ENCODE results near the gene NFX1. TPM values are rescaled to one million over a fixed set of nuclear protein-coding genes. Genes with fewer than 3 reads are reported as not detected.

NFX1 gene
- total and polyA plus RNA-seq, 9 of the 15 experiments (the other 6 are each of a cell fraction or from before 2014, with no cell fraction given): 8.8 to 38.9 (median 26.8) TPM

DNA sequence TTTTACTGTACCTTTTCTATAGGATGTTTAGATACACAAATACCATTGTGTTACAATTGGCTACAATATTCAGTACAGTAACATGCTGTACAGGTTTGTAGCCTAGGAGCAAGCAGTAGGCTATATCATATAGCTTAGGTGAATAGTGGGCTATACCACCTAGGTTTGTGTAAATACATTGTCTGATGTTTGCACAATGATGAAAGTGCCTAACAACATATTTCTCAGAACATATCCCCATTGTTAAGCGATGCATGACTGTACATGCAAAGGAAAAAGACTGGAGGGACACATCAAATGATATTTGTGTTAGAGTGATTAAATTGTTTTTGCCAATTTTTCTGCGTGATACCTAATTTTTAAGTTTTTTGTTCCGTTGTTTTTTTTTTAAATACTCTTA is 20.2 kb upstream of the NFX1 start:
- Histone ChIP-seq H3K9ac (ENCODE audit: insufficient read depth in 1 of 2, low read depth in 2 of 2, low read length in 2 of 2) (no peak overlapping the region), H3K9me3 (replicated peaks; ENCODE audit: control insufficient read depth, insufficient read depth, low read depth, low read length) (no peaks in the 10 kb centered on the region), H3K4me3 (no peak overlapping the region), H3K4me2 (ENCODE audit: insufficient read depth, low read length) (no peak overlapping the region), H3K27ac (ENCODE audit: extremely low read depth, low read depth, low read length) (no peak overlapping the region), H3K4me1 (replicated peaks in 1 of 2; ENCODE audit: control insufficient read depth in 2 of 2, insufficient read depth in 2 of 2, low read length in 2 of 2) (peaks cover 0 to 21% of the 10 kb centered on the region in 2 experiments; a peak in 2 of 5 replicates), H3K27me3 (ENCODE audit: control insufficient read depth in 2 of 2, insufficient read depth in 2 of 2, low read length in 2 of 2) (no peaks in the 10 kb centered on the region), H3K79me2 (ENCODE audit: control insufficient read depth, insufficient read depth, low read length) (peaks cover 14% of the 10 kb centered on the region), H2AFZ (ENCODE audit: low read depth, low read length) (no peak overlapping the region), H4K20me1 (replicated peaks; ENCODE audit: control insufficient read depth, insufficient read depth, low read length) (no peaks in the 10 kb centered on the region), H3K36me3 (ENCODE audit: control insufficient read depth, insufficient read depth, low read length) (peaks cover 65% of the 10 kb centered on the region), H3K9me1 (ENCODE audit: control insufficient read depth, insufficient read depth, low read length) (no peaks in the 10 kb centered on the region)
- 96% methylated on average over 3 of the region's 3 CpGs for WGBS (ENCODE audit: insufficient coverage, low coverage, missing lambda C conversion rate)
- ChIA-PET CTCF (ENCODE audit: low intra/inter-chr PET ratio) (no interaction called here), POLR2A (no interaction called here)
- intact Hi-C loops (cut with micrococcal nuclease): no loop called here
- ATAC-seq (no peak), DNase-seq (ENCODE audit: extremely low read depth in 1 of 4, low spot score in 3 of 4) (no peak), FAIRE-seq (no peak)
- no TSS peak for BruUV-seq (replicated peaks)
- in situ Hi-C loops (cut with MboI): no loop called here
- TF ChIP-seq, protein P1, sequence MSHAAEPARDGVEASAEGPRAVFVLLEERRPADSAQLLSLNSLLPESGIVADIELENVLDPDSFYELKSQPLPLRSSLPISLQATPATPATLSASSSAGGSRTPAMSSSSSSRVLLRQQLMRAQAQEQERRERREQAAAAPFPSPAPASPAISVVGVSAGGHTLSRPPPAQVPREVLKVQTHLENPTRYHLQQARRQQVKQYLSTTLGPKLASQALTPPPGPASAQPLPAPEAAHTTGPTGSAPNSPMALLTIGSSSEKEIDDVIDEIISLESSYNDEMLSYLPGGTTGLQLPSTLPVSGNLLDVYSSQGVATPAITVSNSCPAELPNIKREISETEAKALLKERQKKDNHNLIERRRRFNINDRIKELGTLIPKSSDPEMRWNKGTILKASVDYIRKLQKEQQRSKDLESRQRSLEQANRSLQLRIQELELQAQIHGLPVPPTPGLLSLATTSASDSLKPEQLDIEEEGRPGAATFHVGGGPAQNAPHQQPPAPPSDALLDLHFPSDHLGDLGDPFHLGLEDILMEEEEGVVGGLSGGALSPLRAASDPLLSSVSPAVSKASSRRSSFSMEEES (CRISPR knock-in tag; IDR thresholded peaks at IDR 0.05): no peak
- TF ChIP-seq CBFB (CRISPR knock-in tag; IDR thresholded peaks at IDR 0.05): no peak
- TF ChIP-seq RAD51 (IDR thresholded peaks at IDR 0.05; ENCODE audit: borderline replicate concordance, low read depth): no peak
- TF ChIP-seq MTA2 (IDR thresholded peaks at IDR 0.05; ENCODE audit: low read depth): no peak
- TF ChIP-seq, protein P2, sequence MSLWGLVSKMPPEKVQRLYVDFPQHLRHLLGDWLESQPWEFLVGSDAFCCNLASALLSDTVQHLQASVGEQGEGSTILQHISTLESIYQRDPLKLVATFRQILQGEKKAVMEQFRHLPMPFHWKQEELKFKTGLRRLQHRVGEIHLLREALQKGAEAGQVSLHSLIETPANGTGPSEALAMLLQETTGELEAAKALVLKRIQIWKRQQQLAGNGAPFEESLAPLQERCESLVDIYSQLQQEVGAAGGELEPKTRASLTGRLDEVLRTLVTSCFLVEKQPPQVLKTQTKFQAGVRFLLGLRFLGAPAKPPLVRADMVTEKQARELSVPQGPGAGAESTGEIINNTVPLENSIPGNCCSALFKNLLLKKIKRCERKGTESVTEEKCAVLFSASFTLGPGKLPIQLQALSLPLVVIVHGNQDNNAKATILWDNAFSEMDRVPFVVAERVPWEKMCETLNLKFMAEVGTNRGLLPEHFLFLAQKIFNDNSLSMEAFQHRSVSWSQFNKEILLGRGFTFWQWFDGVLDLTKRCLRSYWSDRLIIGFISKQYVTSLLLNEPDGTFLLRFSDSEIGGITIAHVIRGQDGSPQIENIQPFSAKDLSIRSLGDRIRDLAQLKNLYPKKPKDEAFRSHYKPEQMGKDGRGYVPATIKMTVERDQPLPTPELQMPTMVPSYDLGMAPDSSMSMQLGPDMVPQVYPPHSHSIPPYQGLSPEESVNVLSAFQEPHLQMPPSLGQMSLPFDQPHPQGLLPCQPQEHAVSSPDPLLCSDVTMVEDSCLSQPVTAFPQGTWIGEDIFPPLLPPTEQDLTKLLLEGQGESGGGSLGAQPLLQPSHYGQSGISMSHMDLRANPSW (CRISPR knock-in tag; IDR thresholded peaks at IDR 0.05): no peak
- no peak for TF ChIP-seq ZBTB7A (IDR thresholded peaks at IDR 0.05; ENCODE audit: borderline replicate concordance, control insufficient read depth, low read depth, low read length)
- TF ChIP-seq RFX1 (IDR thresholded peaks at IDR 0.05): no peak
- no peak for TF ChIP-seq PRPF4 (IDR thresholded peaks at IDR 0.05; ENCODE audit: insufficient read depth, low read depth, low read length, poor library complexity, severe bottlenecking)
- no peak for TF ChIP-seq TAF7 (tag; IDR thresholded peaks at IDR 0.05)
- TF ChIP-seq YBX1 (IDR thresholded peaks at IDR 0.05): no peak
- TF ChIP-seq, protein P3, sequence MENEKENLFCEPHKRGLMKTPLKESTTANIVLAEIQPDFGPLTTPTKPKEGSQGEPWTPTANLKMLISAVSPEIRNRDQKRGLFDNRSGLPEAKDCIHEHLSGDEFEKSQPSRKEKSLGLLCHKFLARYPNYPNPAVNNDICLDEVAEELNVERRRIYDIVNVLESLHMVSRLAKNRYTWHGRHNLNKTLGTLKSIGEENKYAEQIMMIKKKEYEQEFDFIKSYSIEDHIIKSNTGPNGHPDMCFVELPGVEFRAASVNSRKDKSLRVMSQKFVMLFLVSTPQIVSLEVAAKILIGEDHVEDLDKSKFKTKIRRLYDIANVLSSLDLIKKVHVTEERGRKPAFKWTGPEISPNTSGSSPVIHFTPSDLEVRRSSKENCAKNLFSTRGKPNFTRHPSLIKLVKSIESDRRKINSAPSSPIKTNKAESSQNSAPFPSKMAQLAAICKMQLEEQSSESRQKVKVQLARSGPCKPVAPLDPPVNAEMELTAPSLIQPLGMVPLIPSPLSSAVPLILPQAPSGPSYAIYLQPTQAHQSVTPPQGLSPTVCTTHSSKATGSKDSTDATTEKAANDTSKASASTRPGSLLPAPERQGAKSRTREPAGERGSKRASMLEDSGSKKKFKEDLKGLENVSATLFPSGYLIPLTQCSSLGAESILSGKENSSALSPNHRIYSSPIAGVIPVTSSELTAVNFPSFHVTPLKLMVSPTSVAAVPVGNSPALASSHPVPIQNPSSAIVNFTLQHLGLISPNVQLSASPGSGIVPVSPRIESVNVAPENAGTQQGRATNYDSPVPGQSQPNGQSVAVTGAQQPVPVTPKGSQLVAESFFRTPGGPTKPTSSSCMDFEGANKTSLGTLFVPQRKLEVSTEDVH (IDR thresholded peaks at IDR 0.05; ENCODE audit: low read depth, partially characterized antibody): no peak

All from K562 (cell line).